WTC11 (cell line): ENCODE results near the gene PLPP7.

Experiments used
- CTCF ChIP-seq: fragments of 200-600 bp; IDR thresholded peaks from 2 replicates; pipeline ENCODE4 v1.8.0; 2022; ENCODE audit warnings: antibody characterized with exemption
- ESRRA ChIP-seq: sonication (generic); formaldehyde crosslinking; IDR thresholded peaks from 2 replicates; pipeline ENCODE4 v1.8.1; 2022; ENCODE audit warnings: mild to moderate bottlenecking, missing genetic modification reagents, borderline replicate concordance

GRCh38 chr9:131276094-131276888 lies 13.2 kb upstream of the PLPP7 start, which contains the start of gene FAM78A:
- TF ChIP-seq ESRRA (0 out of 2 replicates have a peak, but pooled peaks have one; percentile 27), CTCF (no peak)
